VCaP (cell line): Measurements from ENCODE around the gene NR3C2.
A peak's percentile ranks its signal among the peaks of the same experiment; 100 is the strongest.

Experiments
- H3K27ac ChIP-seq: fragments of 450-650 bp; 2 replicates; pipeline ENCODE4 v1.5.1; 2017
- TF ChIP-seq, protein P1 (sequence below): fragments of 450-650 bp; conservative IDR thresholded peaks from 2 replicates; pipeline ENCODE4 v1.5.1; 2017; ENCODE audit warnings: mild to moderate bottlenecking, moderate library complexity

The NR3C2 gene

DNA sequence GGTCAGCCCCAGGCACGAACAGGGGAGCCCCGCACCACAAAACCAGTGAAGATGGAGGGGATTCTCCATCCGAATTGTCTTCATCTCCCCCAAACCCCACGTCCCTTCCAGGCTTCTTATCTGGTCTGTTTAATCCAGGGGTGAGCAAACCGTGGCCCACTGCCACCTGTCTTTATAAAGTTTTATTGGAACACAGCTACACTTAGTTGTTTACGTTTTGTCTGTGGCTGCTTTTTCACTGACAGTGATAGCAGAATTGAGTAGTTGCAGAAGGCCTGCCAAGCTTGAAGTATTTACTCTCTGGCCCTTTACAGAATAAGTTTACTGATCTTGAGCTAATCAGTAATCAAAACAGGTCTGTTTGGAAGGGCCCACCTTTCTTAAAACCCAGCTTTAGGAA lies 386.4 kb downstream of the NR3C2 start:
- H3K27ac ChIP-seq: peak overlapping the region; percentile 61
- TF ChIP-seq, protein P1, sequence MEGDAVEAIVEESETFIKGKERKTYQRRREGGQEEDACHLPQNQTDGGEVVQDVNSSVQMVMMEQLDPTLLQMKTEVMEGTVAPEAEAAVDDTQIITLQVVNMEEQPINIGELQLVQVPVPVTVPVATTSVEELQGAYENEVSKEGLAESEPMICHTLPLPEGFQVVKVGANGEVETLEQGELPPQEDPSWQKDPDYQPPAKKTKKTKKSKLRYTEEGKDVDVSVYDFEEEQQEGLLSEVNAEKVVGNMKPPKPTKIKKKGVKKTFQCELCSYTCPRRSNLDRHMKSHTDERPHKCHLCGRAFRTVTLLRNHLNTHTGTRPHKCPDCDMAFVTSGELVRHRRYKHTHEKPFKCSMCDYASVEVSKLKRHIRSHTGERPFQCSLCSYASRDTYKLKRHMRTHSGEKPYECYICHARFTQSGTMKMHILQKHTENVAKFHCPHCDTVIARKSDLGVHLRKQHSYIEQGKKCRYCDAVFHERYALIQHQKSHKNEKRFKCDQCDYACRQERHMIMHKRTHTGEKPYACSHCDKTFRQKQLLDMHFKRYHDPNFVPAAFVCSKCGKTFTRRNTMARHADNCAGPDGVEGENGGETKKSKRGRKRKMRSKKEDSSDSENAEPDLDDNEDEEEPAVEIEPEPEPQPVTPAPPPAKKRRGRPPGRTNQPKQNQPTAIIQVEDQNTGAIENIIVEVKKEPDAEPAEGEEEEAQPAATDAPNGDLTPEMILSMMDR: no peak

GRCh38 chr4:148054275-148054674 lies 387.9 kb downstream of the NR3C2 start:
- H3K27ac ChIP-seq: peak overlapping the region; percentile 11; the same call in 1 of the 2 replicates

DNA sequence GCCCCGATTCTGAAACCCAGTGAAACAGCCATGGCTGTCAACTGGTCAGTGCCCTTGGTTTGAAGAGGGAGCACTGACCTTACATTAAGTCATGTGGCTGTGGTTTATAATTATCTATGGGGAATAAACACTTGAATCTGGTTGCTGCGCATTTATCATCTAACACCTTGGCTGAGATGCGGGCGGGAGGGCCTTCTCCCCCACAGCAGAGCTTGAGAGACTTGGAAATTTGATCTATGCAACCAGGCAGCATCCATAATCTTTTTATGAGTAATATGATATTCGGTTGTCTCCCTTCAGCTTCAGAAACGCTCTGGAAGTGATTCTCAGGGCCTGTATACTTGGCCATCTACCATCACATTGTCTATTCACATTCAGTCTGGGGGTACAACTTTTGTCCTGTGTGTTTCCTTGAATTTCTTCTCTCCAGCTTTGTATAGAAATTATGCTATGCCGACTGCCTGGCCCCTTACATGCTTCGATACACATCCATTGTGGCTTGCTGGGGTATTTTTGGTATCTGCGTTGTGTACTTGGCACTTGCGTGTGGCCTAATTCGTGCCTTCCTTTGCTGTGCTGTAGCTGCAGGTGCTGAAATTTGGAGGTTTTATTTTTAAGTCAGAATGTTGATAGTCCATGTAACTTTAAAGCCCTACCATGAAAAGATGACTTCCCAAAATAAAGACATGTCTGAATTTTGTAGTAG lies 388.8 kb downstream of the NR3C2 start:
- H3K27ac ChIP-seq: peak overlapping the region; percentile 11; the same call in 1 of the 2 replicates
- TF ChIP-seq, protein P1: no peak

More at GRCh38 chr4:148054275-148054674, 387.9 kb downstream of the NR3C2 start:
- TF ChIP-seq, protein P1: no peak

DNA sequence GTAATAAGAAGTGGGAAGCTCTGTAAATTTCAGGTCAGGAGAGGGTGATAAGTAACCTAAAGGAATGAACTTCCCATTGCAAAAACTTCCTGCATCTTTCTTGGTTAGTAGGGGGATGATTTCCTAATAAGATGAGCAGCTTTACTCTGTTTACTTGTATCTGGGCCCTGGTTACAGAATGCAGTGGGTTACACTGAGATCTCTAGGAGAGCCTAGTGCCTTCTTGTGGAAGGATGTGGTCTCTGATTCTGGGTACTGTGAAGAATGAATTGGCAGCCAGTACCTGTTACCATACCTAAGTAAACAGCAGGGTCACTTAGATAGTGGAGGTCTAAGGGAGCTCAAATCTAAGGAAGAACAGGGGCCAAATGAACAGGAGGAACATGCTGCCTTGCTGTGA lies 389.8 kb downstream of the NR3C2 start:
- TF ChIP-seq, protein P1: no peak
- no peak overlapping the region for H3K27ac ChIP-seq

DNA sequence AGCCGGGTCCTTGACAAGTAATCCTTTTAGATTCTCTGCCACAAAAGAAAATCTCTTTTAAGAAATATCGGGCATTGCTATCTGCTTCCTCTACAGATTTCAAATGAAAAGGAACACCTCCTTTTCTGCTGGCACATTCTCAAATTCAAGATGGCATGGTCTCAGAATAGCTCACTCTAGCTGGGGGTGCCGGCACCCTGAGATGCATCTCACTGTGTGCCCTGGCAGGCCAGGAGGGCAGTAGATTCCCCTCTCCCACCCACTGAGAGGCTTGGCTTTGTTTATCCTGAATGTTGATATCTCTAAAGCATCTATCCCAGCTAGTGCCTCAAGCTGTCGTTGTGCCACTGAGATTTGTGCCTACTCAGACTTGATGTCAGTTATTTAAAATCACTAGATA lies 390.8 kb downstream of the NR3C2 start:
- TF ChIP-seq, protein P1: no peak
- H3K27ac ChIP-seq: no peak overlapping the region

DNA sequence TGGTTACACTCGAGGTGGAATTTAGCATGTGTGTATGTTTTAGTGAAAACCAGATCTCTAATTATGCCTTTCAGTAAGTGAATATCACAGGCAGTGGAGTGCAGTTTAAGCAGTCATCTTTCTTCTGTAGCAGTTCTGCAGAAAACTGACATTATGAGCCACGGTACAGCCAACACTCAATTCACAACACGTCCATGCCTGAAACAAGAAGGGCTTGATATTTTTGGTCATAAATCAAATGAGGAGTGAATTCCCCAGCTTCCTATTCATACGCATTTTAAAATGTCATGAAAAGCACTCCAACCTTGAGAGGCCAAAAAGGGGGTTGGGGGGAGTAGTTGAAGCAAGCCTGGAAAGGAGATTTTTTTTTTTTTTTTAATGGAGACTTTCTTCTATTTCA lies 393.6 kb downstream of the NR3C2 start:
- TF ChIP-seq, protein P1: no peak
- H3K27ac ChIP-seq: no peak overlapping the region

- TF ChIP-seq, protein P1: no peak
- no peak overlapping the region for H3K27ac ChIP-seq
Measured at GRCh38 chr4:148044912-148045352, 397.3 kb downstream of the NR3C2 start.
